Left kidney (tissue), 2 donors: ENCODE measurements around the gene MARCHF11. TPM values are rescaled to one million over a fixed set of nuclear protein-coding genes. Genes with fewer than 3 reads are reported as not detected.

Experiments used
- DNase-seq: peaks from one replicate; pipeline ENCODE4 v3.0.0-alpha.2; 2013
- polyA plus RNA-seq: library from polyadenylated mRNA; unstranded; fragments of 120-200 nt; gene quantifications from one replicate; pipeline ENCODE4 v1.2.1, GENCODE V29; 2013; ENCODE audit not compliant: insufficient read length

The MARCHF11 gene
- polyA plus RNA-seq, 1 donor, result 1.7 TPM

GRCh38 chr5:16135003-16135402 lies 44.6 kb downstream of the MARCHF11 start:
- no peak for DNase-seq

- DNase-seq, result no peak
These were observed 45.4 kb downstream of the MARCHF11 start for GRCh38 chr5:16134204-16134603.

- no peak for DNase-seq
These were observed 47.7 kb downstream of the MARCHF11 start for GRCh38 chr5:16131878-16132277.

DNA sequence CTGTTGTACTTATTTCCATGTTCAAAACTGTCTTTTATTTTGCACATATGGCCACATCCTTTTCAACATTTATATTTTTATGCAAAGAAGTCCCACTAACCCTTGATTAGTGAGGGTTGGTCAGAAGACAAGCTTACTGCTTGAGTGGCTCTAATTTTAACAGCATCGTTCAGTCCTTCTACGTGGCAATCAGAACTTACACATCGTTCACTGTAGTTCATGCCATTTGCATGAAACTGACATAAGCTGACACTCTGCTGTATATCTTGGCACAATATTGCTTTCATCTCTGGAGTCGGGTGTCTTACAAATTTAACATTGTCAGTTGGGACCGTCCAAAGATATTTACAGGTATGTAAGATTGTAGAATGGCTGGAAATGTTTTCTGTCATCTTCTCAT lies 50.6 kb downstream of the MARCHF11 start:
- no peak for DNase-seq

GRCh38 chr5:16127865-16128544 lies 51.6 kb downstream of the MARCHF11 start:
- no peak for DNase-seq

DNA sequence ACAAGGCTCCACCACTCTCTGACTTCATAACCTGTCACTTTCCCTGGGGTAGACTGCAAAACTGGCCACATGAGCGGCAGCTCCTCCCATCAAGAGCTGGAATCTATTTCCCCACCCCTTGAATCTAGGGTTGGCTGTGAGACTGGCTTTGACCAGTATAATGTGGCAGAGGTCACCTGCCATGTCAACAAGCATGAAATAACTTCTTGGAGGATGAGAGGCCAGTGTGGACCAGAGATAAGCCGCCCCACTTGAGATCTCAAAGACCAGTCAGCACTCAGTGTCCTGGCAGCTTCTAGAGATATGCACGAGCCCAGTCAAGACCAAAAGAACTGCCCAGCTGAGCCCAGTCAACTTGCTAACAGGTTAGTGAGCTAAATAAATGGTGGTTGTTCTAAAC lies 59.0 kb downstream of the MARCHF11 start:
- DNase-seq, result no peak

DNA sequence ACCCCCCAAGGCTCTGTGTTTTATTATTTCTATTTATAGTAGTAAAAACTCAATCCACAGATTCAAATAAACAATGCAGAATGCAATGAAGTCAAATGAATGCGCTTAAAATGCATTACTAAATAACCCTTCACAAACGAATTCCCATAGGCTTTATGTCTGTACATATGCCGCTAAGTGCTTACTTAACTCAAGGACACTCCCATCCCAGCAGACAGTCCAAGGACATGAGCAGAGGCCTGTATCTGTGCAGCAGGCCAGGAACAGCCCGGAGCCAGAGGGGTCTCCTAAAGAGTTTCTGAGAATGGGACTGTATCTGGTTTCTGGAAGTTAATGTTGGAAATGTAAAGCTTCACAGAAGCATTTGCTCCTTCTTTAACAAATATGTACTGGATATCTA lies 59.8 kb downstream of the MARCHF11 start:
- no peak for DNase-seq

GRCh38 chr5:16115140-16115539 lies 64.5 kb downstream of the MARCHF11 start:
- no peak for DNase-seq

DNA sequence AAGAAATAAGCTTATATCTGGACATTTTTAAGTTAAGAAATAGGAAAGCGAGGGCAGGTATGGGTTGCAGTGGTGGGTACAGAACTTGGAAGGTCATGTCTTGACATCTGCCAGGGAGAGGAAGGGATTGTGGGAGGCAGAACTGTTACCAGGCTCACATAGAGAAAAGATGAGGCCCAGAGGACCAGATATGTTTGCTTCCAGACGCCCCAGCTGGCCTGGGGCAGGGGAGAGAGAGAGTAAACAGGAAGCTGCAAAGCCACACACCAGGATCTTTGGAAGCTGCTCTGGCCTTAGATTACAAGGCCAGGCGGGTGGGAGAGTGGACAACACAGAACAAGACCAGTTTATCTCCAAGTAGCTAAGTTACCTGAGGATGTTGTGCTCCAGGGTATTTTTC lies 71.2 kb downstream of the MARCHF11 start:
- no peak for DNase-seq

DNA sequence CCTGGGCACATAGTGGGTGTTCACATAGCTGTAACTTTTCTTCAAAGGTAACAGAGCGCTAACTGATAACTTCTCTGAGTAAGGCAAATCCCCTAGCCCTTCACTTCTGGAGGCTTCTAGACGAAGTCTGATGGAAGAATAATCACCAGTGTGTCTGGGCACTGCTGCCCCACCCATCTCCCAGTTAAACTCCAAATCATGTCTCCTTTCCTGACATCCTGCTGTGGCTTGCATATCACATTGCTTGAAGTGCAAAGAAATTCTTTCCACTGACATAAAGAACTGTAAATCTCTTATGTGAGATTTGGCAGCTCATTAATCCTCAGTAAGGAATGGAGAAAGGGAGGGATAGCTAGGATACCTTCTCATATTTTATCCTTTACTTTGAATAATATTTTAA lies 74.6 kb downstream of the MARCHF11 start:
- DNase-seq, result no peak

DNA sequence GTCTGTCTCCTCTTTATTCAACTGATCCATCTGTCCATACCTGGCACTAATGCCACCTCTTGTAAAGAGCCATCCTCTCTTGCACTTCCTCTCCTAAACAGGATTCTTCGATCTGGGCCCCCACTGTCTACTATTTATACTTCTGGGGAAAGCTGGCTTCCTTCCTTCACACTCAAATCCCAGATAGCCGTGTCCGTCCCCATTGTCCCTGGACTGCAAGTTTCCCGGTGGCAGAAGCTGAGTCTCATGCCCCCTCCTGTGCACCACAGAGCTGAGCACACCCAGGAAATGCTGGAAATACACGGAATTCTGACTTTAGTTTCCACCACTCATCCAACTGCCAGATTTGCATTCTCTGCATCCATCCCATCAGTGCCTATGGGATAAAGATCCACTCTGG lies 84.0 kb downstream of the MARCHF11 start:
- DNase-seq, result no peak

DNA sequence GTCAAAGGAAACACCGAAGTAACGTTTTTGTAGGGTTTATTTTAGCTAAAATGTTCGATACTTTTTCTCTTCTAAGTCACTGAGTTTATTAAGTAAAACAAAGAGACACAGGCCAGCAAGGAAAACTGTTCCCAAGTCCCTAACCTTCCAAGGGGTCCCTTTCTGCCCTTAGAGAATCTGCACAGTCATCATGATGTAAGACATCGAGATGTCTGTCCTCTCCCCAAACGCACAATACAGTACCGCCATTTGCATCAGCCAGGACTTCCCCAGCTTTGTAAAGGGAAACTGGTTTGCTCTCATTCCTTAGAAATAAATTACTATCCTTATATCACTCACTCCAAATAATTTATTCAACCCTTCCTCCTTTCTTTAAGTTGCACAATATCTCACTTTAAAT lies 89.3 kb downstream of the MARCHF11 start:
- DNase-seq, result no peak

- no peak for DNase-seq
These were observed 96.6 kb downstream of the MARCHF11 start for GRCh38 chr5:16082982-16083381.

DNA sequence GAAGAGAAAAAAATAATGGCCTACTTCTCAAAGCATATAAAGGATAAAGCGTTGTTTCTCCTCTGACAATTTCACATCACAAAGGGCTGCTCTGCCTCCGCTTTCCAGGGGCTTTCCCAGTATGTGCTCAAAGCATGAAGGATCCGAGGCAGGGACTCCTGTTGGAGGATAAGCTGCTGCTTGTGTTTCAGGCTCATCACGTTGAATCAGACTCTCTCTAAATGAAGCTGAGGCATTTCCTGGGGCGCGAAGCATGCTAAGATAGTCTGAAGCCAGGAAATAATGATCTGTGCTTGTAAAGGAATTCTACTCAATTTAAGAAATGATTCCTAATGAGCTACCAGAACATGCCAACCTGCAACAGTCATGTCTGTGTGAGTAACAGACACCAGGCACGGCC lies 97.5 kb downstream of the MARCHF11 start:
- DNase-seq, result no peak

- DNase-seq, result no peak
These were observed 98.1 kb downstream of the MARCHF11 start for GRCh38 chr5:16081376-16081955.

DNA sequence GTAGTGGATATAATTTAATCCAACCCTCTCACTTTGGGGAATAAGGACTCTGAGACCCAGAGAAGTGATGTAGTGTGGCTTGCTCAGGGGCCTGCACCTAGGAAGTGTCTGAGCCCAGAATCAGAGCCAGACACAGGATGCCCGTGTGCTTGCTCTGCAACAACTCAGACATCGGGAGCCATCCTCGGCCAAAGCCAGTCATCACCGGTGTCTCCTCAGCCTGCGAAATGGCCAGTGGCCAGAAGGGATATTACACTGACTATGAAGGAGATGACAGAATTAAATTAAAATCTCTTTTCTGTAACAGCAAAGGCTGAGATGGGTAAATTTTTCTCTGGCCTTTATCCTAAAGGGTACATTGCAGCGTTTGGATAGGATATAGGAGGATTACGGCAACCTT lies 102.9 kb downstream of the MARCHF11 start:
- no peak for DNase-seq

DNA sequence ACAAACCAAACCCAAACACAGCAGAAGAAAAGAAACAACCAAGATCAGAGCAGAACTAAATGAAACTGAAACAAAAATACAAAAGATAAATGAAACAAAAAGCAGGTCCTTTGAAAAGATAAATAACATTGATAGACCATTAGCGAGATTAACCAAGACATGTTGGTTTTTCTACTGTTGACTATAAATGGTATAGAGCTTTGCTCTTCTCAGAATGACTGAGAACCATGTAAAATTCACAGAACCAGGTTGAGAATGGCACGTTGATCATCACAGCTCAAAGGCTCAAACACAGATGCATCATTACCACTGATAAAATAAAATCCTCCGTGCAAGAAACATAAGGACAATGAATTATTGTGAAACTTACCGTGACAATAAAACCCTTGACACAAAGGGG lies 105.2 kb downstream of the MARCHF11 start:
- DNase-seq, result no peak

DNA sequence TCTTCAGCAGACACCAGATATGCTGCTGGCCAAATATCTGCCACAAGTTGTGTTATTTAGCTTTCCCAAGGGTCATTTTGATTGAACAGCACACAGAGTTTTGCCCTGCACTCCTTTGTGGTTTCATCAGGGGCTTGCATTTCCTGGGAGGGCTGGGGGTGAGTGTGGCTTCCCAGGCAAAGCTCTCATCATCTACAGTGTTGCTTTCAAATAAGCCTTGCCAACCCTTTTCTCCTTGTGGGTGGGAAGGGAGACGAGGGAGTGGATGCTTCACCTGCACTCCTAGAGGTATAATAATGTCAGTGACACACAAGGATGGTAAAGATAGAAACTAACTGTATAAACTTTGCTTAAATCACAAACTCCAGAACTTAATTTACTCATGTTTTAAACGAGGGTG lies 107.0 kb downstream of the MARCHF11 start:
- no peak for DNase-seq

DNA sequence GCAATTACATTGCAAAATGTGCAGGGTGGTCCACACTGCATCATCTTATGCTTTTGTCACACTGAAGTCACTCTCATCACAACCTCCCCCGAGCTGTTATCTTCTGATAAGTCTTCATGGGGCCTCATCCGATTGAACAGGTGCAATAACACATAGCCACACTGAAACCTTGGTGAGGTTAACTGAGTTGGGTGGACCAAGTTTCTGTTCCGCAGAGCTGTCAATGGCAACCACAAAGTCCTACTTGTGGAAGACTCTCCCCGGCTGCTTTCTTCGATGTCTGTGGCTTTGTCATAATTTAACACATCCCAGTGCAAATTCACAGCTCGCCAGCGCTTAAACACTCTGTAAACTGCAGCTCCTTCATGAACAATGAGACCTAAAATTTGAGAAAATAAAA lies 112.2 kb downstream of the MARCHF11 start:
- no peak for DNase-seq

GRCh38 chr5:16066810-16067209 lies 112.8 kb downstream of the MARCHF11 start:
- no peak for DNase-seq

- no peak for DNase-seq
These were observed 113.3 kb downstream of the MARCHF11 start for GRCh38 chr5:16066320-16066719.

GRCh38 chr5:16065831-16066230 lies 113.8 kb downstream of the MARCHF11 start:
- DNase-seq, result no peak

DNA sequence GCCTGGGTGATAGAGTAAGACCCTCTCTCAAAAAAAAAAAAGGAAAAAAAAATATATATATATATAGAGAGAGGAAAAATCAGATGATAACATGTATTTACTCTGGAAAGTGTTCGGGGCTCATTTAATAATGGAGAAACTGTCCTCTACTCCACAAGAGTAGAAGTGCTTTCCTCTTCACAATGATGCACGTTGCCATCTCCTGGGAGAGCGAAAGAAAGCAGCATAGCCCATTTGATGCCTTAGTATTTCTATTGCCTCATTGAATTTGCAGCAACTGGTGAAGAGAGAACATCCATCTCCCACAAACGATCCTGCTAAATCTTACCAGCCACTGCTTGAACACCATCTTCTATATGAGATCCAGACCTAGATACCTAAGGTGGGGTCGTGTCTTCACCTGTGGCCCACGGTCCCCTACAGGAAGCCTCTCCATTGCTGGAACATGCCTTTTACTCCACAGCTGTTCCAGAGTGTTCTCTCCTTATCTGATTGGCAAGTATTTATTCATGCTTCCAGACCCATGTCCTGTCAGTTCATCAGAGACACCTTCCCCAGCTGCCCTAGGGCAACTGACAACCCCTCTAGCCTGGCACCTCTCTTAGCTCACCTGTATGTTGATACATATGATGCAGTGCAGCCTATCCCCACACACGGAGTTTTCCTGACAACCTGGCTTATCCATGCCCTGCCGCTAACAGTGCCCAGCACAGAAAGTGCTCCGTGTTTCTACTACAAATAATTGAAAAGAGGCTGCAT lies 115.3 kb downstream of the MARCHF11 start:
- DNase-seq, result no peak

GRCh38 chr5:16061163-16061562 lies 118.4 kb downstream of the MARCHF11 start:
- DNase-seq, result no peak
